ENCODE data around the gene HDAC4. TPM values are rescaled to one million over a fixed set of nuclear protein-coding genes. Genes with fewer than 3 reads are reported as not detected.

The HDAC4 gene
- total and polyA plus RNA-seq, 9 of the 15 experiments (the other 6 are each of a cell fraction or from before 2014, with no cell fraction given): 0.11 to 20.2 (median 4.0) TPM

GRCh38 chr2:239401067-239401880, 454 bp upstream of the HDAC4 start (continued):
- TF ChIP-seq ZNF282 (CRISPR knock-in tag; IDR thresholded peaks at IDR 0.05) (0 out of 2 replicates have a peak, but pooled peaks have one; percentile 74), E2F3 (CRISPR knock-in tag; IDR thresholded peaks at IDR 0.05) (peak; percentile 89), HOMEZ (CRISPR knock-in tag; IDR thresholded peaks at IDR 0.05) (no peak), NFE2L1 (tag; IDR thresholded peaks at IDR 0.05; ENCODE audit: borderline replicate concordance, low read depth) (no peak), PKNOX1 (IDR thresholded peaks at IDR 0.05) (peak; percentile 99), PURB (CRISPR knock-in tag; IDR thresholded peaks at IDR 0.05; ENCODE audit: low read depth) (no peak), CCNT2 (IDR thresholded peaks at IDR 0.05; ENCODE audit: borderline replicate concordance, extremely low read depth, insufficient read length, low read depth, low read length) (no peak), HIVEP1 (CRISPR knock-in tag; IDR thresholded peaks at IDR 0.05) (no peak), PATZ1 (CRISPR knock-in tag; IDR thresholded peaks at IDR 0.05; ENCODE audit: borderline replicate concordance) (no peak), ZNF263 (CRISPR knock-in tag; IDR thresholded peaks at IDR 0.05; ENCODE audit: borderline replicate concordance) (no peak), FOXK1 (CRISPR knock-in tag; IDR thresholded peaks at IDR 0.05; ENCODE audit: borderline replicate concordance) (0 out of 2 replicates have a peak, but pooled peaks have one; percentile 10), HNRNPL (IDR thresholded peaks at IDR 0.05; ENCODE audit: low read depth, low read length) (no peak), FOXK2 (conservative IDR thresholded peaks at IDR 0.05 in 1 of 2, IDR thresholded peaks at IDR 0.05 in 1 of 2; ENCODE audit: low read depth in 2 of 2) (peak; percentile 47 to 67; a peak in 1 of 4 replicates), THRAP3 (IDR thresholded peaks at IDR 0.05; ENCODE audit: borderline replicate concordance) (no peak), ZNF143 (CRISPR knock-in tag; IDR thresholded peaks at IDR 0.05) (no peak), PRPF4 (IDR thresholded peaks at IDR 0.05; ENCODE audit: insufficient read depth, low read depth, low read length, poor library complexity, severe bottlenecking) (no peak), ZNF175 (CRISPR knock-in tag; IDR thresholded peaks at IDR 0.05; ENCODE audit: low read depth) (no peak)
